ENCODE results near the gene PDE1C.

PDE1C gene

GRCh38 chr7:32047801-32048200 is 22.4 kb downstream of the PDE1C start:
- Histone ChIP-seq H2AFZ (ENCODE audit: low read length) (no peak overlapping the region), H3K4me3 (ENCODE audit: low read length, poor library complexity, severe bottlenecking) (no peak overlapping the region), H3K9ac (ENCODE audit: low read depth, low read length, poor library complexity, severe bottlenecking) (no peak overlapping the region), H3K9me2 (replicated peaks; ENCODE audit: low read depth, low read length) (no peaks in the 10 kb centered on the region), H4K20me1 (ENCODE audit: insufficient read depth, low read length, poor library complexity, severe bottlenecking) (no peaks in the 10 kb centered on the region), H3K4me1 (ENCODE audit: insufficient read depth, low read length, poor library complexity, severe bottlenecking) (no peaks in the 10 kb centered on the region), H3K79me2 (ENCODE audit: insufficient read depth, low read length) (no peaks in the 10 kb centered on the region), H3K9me3 (ENCODE audit: insufficient read depth, low read depth, low read length) (no peaks in the 10 kb centered on the region), H3F3A (ENCODE audit: low read depth) (no peaks in the 10 kb centered on the region), H3K4me2 (ENCODE audit: low read depth, low read length, poor library complexity, severe bottlenecking) (no peak overlapping the region), H3K36me3 (ENCODE audit: insufficient read depth, low read length) (no peaks in the 10 kb centered on the region), H3K27me3 (ENCODE audit: insufficient read depth, low read length, poor library complexity, severe bottlenecking) (no peaks in the 10 kb centered on the region)
- no peak for TF ChIP-seq EZH2phosphoT487 (IDR thresholded peaks at IDR 0.05; ENCODE audit: borderline replicate concordance)
- TF ChIP-seq, protein P1, sequence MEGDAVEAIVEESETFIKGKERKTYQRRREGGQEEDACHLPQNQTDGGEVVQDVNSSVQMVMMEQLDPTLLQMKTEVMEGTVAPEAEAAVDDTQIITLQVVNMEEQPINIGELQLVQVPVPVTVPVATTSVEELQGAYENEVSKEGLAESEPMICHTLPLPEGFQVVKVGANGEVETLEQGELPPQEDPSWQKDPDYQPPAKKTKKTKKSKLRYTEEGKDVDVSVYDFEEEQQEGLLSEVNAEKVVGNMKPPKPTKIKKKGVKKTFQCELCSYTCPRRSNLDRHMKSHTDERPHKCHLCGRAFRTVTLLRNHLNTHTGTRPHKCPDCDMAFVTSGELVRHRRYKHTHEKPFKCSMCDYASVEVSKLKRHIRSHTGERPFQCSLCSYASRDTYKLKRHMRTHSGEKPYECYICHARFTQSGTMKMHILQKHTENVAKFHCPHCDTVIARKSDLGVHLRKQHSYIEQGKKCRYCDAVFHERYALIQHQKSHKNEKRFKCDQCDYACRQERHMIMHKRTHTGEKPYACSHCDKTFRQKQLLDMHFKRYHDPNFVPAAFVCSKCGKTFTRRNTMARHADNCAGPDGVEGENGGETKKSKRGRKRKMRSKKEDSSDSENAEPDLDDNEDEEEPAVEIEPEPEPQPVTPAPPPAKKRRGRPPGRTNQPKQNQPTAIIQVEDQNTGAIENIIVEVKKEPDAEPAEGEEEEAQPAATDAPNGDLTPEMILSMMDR (conservative IDR thresholded peaks at IDR 0.05; ENCODE audit: low read length) = no peak

- H3K9me2 ChIP-seq (replicated peaks; ENCODE audit: low read depth, low read length) = no peaks in the 10 kb centered on the region
- no peak overlapping the region for H3K4me3 ChIP-seq (ENCODE audit: low read length, poor library complexity, severe bottlenecking)
- no peaks in the 10 kb centered on the region for H3K9me3 ChIP-seq (ENCODE audit: insufficient read depth, low read depth, low read length)
- H3K36me3 ChIP-seq (ENCODE audit: insufficient read depth, low read length) = no peaks in the 10 kb centered on the region
- H3K4me1 ChIP-seq (ENCODE audit: insufficient read depth, low read length, poor library complexity, severe bottlenecking) = no peaks in the 10 kb centered on the region
- no peaks in the 10 kb centered on the region for H4K20me1 ChIP-seq (ENCODE audit: insufficient read depth, low read length, poor library complexity, severe bottlenecking)
- no peaks in the 10 kb centered on the region for H3K27me3 ChIP-seq (ENCODE audit: insufficient read depth, low read length, poor library complexity, severe bottlenecking)
- H3K79me2 ChIP-seq (ENCODE audit: insufficient read depth, low read length) = no peaks in the 10 kb centered on the region
- no peak for TF ChIP-seq EZH2phosphoT487 (IDR thresholded peaks at IDR 0.05; ENCODE audit: borderline replicate concordance)
- TF ChIP-seq, protein P1 (conservative IDR thresholded peaks at IDR 0.05; ENCODE audit: low read length) = no peak
- no peak overlapping the region for H2AFZ ChIP-seq (ENCODE audit: low read length)
- H3K9ac ChIP-seq (ENCODE audit: low read depth, low read length, poor library complexity, severe bottlenecking) = no peak overlapping the region
- H3K4me2 ChIP-seq (ENCODE audit: low read depth, low read length, poor library complexity, severe bottlenecking) = no peak overlapping the region
- no peaks in the 10 kb centered on the region for H3F3A ChIP-seq (ENCODE audit: low read depth)
Measured at GRCh38 chr7:32047075-32047474, 23.1 kb downstream of the PDE1C start.

DNA sequence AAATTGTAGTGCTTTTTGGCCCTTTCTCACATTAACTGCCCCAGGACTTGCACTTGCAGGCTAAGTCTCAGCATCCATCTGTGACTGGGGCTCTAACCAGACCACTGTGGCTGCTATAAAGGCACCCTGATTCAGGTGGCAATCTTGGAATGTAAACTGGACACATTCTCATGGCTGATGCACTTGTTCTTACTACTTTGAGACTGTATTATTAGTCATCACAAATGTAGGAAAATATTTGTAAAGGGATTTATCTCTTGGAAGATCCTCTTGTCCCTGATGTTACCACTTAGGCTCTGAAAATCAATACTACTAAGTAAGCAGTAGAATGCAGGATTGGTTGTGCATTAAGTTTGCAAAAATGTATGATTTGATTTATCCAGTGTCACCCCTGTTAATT is 25.0 kb downstream of the PDE1C start:
- Histone ChIP-seq H3K36me3 (ENCODE audit: insufficient read depth, low read length) (no peaks in the 10 kb centered on the region), H3K27me3 (ENCODE audit: insufficient read depth, low read length, poor library complexity, severe bottlenecking) (no peaks in the 10 kb centered on the region), H3K4me3 (ENCODE audit: low read length, poor library complexity, severe bottlenecking) (no peak overlapping the region), H4K20me1 (ENCODE audit: insufficient read depth, low read length, poor library complexity, severe bottlenecking) (no peaks in the 10 kb centered on the region), H3K79me2 (ENCODE audit: insufficient read depth, low read length) (no peaks in the 10 kb centered on the region), H3F3A (ENCODE audit: low read depth) (no peaks in the 10 kb centered on the region), H3K4me1 (ENCODE audit: insufficient read depth, low read length, poor library complexity, severe bottlenecking) (no peaks in the 10 kb centered on the region), H3K4me2 (ENCODE audit: low read depth, low read length, poor library complexity, severe bottlenecking) (no peak overlapping the region), H3K9me3 (ENCODE audit: insufficient read depth, low read depth, low read length) (no peaks in the 10 kb centered on the region), H3K9me2 (replicated peaks; ENCODE audit: low read depth, low read length) (no peaks in the 10 kb centered on the region), H2AFZ (ENCODE audit: low read length) (no peak overlapping the region), H3K9ac (ENCODE audit: low read depth, low read length, poor library complexity, severe bottlenecking) (no peak overlapping the region)
- TF ChIP-seq, protein P1 (conservative IDR thresholded peaks at IDR 0.05; ENCODE audit: low read length) = no peak
- no peak for TF ChIP-seq EZH2phosphoT487 (IDR thresholded peaks at IDR 0.05; ENCODE audit: borderline replicate concordance)
